Ishikawa (cell line): ENCODE measurements around the gene UXT.

ENCODE experiments used
- CEBPB ChIP-seq: IDR thresholded peaks from 2 replicates; pipeline ENCODE4 v1.6.1; 2012
- CREB1 ChIP-seq: IDR thresholded peaks from 2 replicates; pipeline ENCODE4 v1.6.1; 2012; ENCODE audit warnings: low read depth
- EGR1 ChIP-seq: IDR thresholded peaks from 2 replicates; pipeline ENCODE4 v1.6.1; 2012
- EP300 ChIP-seq: IDR thresholded peaks from 2 replicates; pipeline ENCODE4 v1.6.1; 2012; ENCODE audit warnings: borderline replicate concordance
- FOXM1 ChIP-seq: IDR thresholded peaks from 2 replicates; pipeline ENCODE4 v1.6.1; 2012; ENCODE audit warnings: low read depth, borderline replicate concordance
- NFIC ChIP-seq: IDR thresholded peaks from 2 replicates; pipeline ENCODE4 v1.6.1; 2012
- RAD21 ChIP-seq: IDR thresholded peaks from 2 replicates; pipeline ENCODE4 v1.6.1; 2012; ENCODE audit warnings: low read depth
- REST ChIP-seq: IDR thresholded peaks from 2 replicates; pipeline ENCODE4 v1.6.1; 2012; ENCODE audit warnings: low read depth, mild to moderate bottlenecking
- TAF1 ChIP-seq: IDR thresholded peaks from 2 replicates; pipeline ENCODE4 v1.6.1; 2012; ENCODE audit warnings: low read depth, mild to moderate bottlenecking
- TCF12 ChIP-seq: IDR thresholded peaks from 2 replicates; pipeline ENCODE4 v1.6.1; 2012; ENCODE audit warnings: low read depth
- TEAD4 ChIP-seq: IDR thresholded peaks from 2 replicates; pipeline ENCODE4 v1.6.1; 2012
- YY1 ChIP-seq: IDR thresholded peaks from 2 replicates; pipeline ENCODE4 v1.6.1; 2012; ENCODE audit warnings: low read depth
- ZBTB7A ChIP-seq: IDR thresholded peaks from 2 replicates; pipeline ENCODE4 v1.6.1; 2012; ENCODE audit warnings: low read depth
- TF ChIP-seq, protein P1 (sequence below): IDR thresholded peaks from 2 replicates; pipeline ENCODE4 v1.6.1; 2012
- TF ChIP-seq, protein P2 (sequence below): IDR thresholded peaks from 2 replicates; pipeline ENCODE4 v1.6.1; 2012

The UXT gene

DNA sequence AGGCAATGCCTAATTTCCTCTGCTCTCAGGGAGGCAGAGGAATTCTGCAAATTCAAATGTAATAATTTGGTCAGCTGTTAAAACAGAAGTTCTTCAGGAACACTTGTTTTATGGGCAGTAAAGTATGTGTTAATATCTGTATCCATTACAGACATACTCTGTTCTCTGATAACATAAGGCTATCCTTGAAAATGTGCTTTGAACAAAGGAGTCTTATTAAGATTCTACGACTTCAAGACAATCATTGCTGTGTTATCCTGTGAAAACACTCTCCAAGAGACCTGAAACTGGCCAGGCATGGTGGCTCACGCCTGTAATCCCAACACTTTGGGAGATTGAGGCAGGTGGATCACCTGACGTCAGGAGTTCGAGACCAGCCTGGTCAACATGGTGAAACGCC lies 27.3 kb downstream of the UXT start:
- TF ChIP-seq NFIC (no peak), CEBPB (no peak), ZBTB7A (no peak), TAF1 (no peak), RAD21 (no peak), REST (no peak), EP300 (no peak), CREB1 (no peak), TEAD4 (no peak), TCF12 (no peak), EGR1 (no peak), FOXM1 (no peak), YY1 (no peak)
- TF ChIP-seq, protein P1, sequence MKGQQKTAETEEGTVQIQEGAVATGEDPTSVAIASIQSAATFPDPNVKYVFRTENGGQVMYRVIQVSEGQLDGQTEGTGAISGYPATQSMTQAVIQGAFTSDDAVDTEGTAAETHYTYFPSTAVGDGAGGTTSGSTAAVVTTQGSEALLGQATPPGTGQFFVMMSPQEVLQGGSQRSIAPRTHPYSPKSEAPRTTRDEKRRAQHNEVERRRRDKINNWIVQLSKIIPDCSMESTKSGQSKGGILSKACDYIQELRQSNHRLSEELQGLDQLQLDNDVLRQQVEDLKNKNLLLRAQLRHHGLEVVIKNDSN = no peak
- TF ChIP-seq, protein P2, sequence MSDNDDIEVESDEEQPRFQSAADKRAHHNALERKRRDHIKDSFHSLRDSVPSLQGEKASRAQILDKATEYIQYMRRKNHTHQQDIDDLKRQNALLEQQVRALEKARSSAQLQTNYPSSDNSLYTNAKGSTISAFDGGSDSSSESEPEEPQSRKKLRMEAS = no peak

DNA sequence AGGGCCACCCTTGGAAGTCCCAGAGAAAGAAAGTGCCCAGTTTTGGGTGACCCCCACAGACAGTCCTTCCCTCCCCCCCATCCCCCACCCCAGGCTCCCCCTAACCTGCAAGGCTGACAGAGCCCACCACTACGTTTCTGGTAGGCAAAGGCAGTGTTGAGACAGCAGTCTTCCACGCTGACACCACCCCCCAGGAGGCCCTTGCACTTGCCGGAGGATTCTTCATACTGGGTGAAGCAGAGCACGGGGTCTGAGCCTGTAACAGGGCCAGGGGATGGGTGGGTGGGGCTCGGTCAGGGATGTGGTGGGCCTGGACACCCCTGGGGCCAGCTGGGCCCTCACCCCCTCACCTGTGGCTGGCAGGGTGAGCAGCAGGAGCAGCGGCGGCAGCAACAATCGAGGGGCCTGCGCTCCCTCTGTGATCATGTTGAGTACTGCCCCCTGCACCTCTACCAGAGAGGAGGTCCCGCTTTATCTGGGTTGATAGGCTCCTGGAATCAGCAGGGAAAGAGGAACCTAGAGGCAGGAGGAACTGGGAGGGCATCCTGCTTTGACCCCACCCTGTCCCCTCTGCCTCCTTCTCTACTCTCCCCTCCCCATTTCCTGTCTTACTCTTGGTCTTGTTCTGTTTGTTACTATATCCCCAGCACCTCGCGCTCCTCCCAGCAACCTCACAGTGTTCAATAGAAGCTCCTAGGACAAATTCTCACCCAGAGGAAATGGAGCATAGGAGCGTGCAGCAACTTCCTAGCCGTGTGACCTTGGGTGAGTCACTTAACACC lies 29.4 kb downstream of the UXT start, which contains the start of gene CFP:
CFP (minus strand) TSS at position 512 of the 782 bp plus-strand sequence; CDS start at position 426, 86 bp downstream.
- TF ChIP-seq CREB1 = no peak

DNA sequence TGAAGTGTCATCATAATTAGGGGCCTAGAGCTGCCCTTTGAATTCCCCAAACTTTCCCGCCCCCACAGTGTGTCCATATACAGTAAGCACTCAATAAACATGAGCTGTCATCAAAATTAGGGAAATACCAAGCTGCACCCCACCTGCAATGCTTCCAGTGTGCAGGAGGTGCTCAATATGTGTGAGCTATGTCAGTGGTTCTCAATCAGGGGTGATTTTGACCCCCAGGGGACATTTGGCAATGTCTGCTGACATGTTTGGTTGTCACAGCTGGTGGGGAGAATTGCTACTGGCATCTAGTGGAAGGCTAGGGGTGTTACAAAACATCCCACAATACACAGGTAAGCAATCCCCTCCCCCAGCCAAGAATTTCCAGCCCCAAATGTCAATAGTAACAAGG lies 30.0 kb downstream of the UXT start:
- TF ChIP-seq RAD21 (peak; percentile 22; the same call in 1 of the 2 replicates), YY1 (no peak)

DNA sequence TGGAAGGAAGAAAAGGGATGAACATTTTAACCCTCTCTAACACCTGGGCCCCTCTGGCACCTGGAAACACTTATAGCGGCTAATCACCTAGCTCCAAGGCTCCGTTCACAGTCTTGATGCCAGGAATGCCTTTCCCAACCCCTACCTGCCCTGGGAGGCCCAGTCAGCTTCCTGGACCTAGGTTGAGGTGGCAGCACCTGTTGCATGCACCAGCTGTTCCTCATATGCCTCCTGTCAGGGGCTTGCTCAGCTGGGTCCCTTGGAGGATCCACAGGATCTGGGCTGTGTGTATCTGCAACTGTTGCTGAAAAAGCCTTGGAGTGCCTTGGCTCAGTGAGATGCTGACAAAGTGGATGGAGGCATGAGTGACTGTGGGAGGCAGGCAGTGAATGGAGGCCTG lies 33.6 kb downstream of the UXT start:
- TF ChIP-seq EGR1 (no peak), NFIC (no peak), ZBTB7A (no peak), RAD21 (no peak), YY1 (no peak), EP300 (no peak), FOXM1 (no peak), TCF12 (no peak), TAF1 (no peak), TEAD4 (no peak), CREB1 (no peak), CEBPB (no peak), REST (no peak)
- TF ChIP-seq, protein P2 = no peak
- TF ChIP-seq, protein P1 = no peak

DNA sequence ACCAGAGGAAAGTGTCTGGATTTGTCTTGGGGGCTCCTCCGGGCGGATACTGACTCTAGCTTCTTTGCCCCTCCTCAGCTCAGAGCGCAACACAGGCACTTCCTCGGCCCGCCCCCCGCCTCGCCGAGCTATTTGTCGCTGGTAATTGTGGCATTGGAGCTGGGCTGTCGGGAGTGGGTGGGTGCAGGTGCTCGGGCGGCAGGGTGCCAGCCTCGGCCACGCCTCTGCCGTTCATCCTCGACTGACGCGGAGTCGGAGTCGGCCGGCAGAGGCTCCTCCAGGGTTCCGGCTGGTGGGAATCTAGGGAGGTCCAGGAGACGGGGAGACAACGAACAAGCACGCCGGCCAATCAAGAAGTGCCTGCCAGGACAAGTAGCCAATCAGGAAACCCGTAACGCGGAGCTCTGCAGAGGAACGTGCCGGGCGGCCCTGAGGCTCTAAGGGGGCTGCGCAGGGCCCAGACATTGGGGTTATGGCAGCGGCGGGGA lies 35.4 kb downstream of the UXT start:
- TF ChIP-seq, protein P2 = peak; percentile 41; the same call in 1 of the 2 replicates
- no peak for TF ChIP-seq FOXM1

- TF ChIP-seq EGR1 (no peak), TCF12 (no peak), TAF1 (no peak), TEAD4 (no peak)
- TF ChIP-seq, protein P1 = no peak
These were observed 37.1 kb downstream of the UXT start for GRCh38 chrX:47621851-47622250.
